SK-MEL-5 (cell line): ENCODE results near the gene C9orf40. TPM values are rescaled to one million over a fixed set of nuclear protein-coding genes. Genes with fewer than 3 reads are reported as not detected.

Experiments used
- DNase-seq: peaks from one replicate; pipeline ENCODE4 v3.0.0-alpha.2; 2016; ENCODE audit warnings: low read depth, low spot score
- in situ Hi-C: cut with HindIII; loops from 2 replicates; pipeline ENCODE4 v1.10.0; 2016; ENCODE audit warnings: low sequenced_read_pairs, high pct_unique_total_duplicates, low pct_unique_long_range_greater_than_20kb
- polyA plus RNA-seq, 2 experiments: library from polyadenylated mRNA; depleted of rRNA; stranded (reverse); fragments of >200 nt; gene quantifications; 2 replicates each; pipeline ENCODE4 v1.2.3, GENCODE V29; 2015
- total RNA-seq: library from RNA; depleted of rRNA; stranded (reverse); fragments of >200 nt; shearing (Covaris generic); gene quantifications from 2 replicates; pipeline ENCODE4 v1.2.3, GENCODE V29; 2014; rRNA removed

Gene C9orf40
- total RNA-seq = 4.2 and 6.1 TPM in 2 replicates
- polyA plus RNA-seq (2015; cell fraction: cytosol; rRNA removed) = 11.9 and 12.0 TPM in 2 replicates
- polyA plus RNA-seq (2015; cell fraction: nucleus; rRNA removed) = 5.5 and 8.9 TPM in 2 replicates

GRCh38 chr9:74952201-74953151 is at the start of gene C9orf40:
C9orf40 (minus strand) TSS chr9:74952912; CDS start chr9:74952611, 301 bp downstream.
- peak; percentile 86 for DNase-seq
- in situ Hi-C loops = no loop called here

- in situ Hi-C loops = no loop called here
- DNase-seq = peak; percentile 90
These were observed 49.2 kb upstream of the C9orf40 start for GRCh38 chr9:75001719-75002421.

- no peak for DNase-seq
- in situ Hi-C loops = no loop called here
These were observed 48.1 kb upstream of the C9orf40 start for GRCh38 chr9:75000835-75001234.

GRCh38 chr9:74985041-74985440 is 32.3 kb upstream of the C9orf40 start:
- in situ Hi-C loops = no loop called here
- DNase-seq = no peak

- in situ Hi-C loops = no loop called here
- DNase-seq = no peak
These were observed 31.0 kb upstream of the C9orf40 start for GRCh38 chr9:74983709-74984108.

GRCh38 chr9:74979844-74980243 is 27.1 kb upstream of the C9orf40 start:
- in situ Hi-C loops = no loop called here

GRCh38 chr9:74977287-74977686 is 24.6 kb upstream of the C9orf40 start:
- no peak for DNase-seq
- in situ Hi-C loops = no loop called here

More at GRCh38 chr9:74979844-74980243, 27.1 kb upstream of the C9orf40 start:
- DNase-seq = no peak

GRCh38 chr9:74975538-74975937 is 22.8 kb upstream of the C9orf40 start:
- in situ Hi-C loops = no loop called here
- no peak for DNase-seq

- no peak for DNase-seq
- in situ Hi-C loops = no loop called here
These were observed 21.8 kb upstream of the C9orf40 start for GRCh38 chr9:74974558-74974957.

- no peak for DNase-seq
- in situ Hi-C loops = no loop called here
These were observed 21.0 kb upstream of the C9orf40 start for GRCh38 chr9:74973714-74974113.

GRCh38 chr9:74963056-74963455 is 10.3 kb upstream of the C9orf40 start:
- in situ Hi-C loops = no loop called here
- DNase-seq = no peak

GRCh38 chr9:74961496-74961895 is 8.8 kb upstream of the C9orf40 start:
- no peak for DNase-seq
- in situ Hi-C loops = no loop called here

GRCh38 chr9:74960561-74960960 is 7.8 kb upstream of the C9orf40 start:
- DNase-seq = no peak
- in situ Hi-C loops = no loop called here

- in situ Hi-C loops = no loop called here
- no peak for DNase-seq
These were observed 5.9 kb upstream of the C9orf40 start for GRCh38 chr9:74958587-74958986.

GRCh38 chr9:74953235-74953751 is 581 bp upstream of the C9orf40 start:
- in situ Hi-C loops = no loop called here
- no peak for DNase-seq

- in situ Hi-C loops = no loop called here
- peak; percentile 31 for DNase-seq
These were observed 974 bp downstream of the C9orf40 start for GRCh38 chr9:74951725-74952151.

- in situ Hi-C loops = no loop called here
- no peak for DNase-seq
These were observed 1.5 kb downstream of the C9orf40 start for GRCh38 chr9:74951107-74951720.
